IMR-90 (cell line): ENCODE results near the gene TIMM44. TPM values are rescaled to one million over a fixed set of nuclear protein-coding genes. Genes with fewer than 3 reads are reported as not detected.

Source experiments
- ATAC-seq: fragments of 200-7000 bp; cut with Tn5 transposase; 2 replicates; pipeline ENCODE4 v1.9.1; 2020; ENCODE audit warnings: low read depth, mild to moderate bottlenecking, moderate library complexity
- BruUV-seq: library from RNA; stranded (reverse); fragments of 400-500 nt; replicated peaks from 2 replicates; lab custom pipeline; 2021; lab: Mats Ljungman, UMichigan
- CTCF ChIA-PET: fragments of 300-600 bp; formaldehyde crosslinking; extraction: SDS; loops from one replicate; lab custom pipeline; 2021; ENCODE audit warnings: antibody characterized with exemption; lab: Yijun Ruan, JAX
- POLR2A ChIA-PET: fragments of 300-600 bp; sonication (Branson Sonifier 250); formaldehyde crosslinking; loops from one replicate; lab custom pipeline; 2022; ENCODE audit warnings: antibody characterized with exemption; ENCODE audit not compliant: unreplicated experiment; lab: Charles Lee
- DNase-seq: peaks from one replicate; pipeline ENCODE4 v3.0.0; 2013
- H2AFZ ChIP-seq: replicated peaks from 2 replicates; pipeline ENCODE3; 2013; ENCODE audit warnings: low read length, mild to moderate bottlenecking; ENCODE audit not compliant: poor library complexity
- H2AK5ac ChIP-seq: 2 replicates; pipeline ENCODE4 v1.6.1; 2013; ENCODE audit warnings: low read depth, low read length, inconsistent platforms
- H2AK9ac ChIP-seq: replicated peaks from 2 replicates; pipeline ENCODE3; 2013; ENCODE audit warnings: mild to moderate bottlenecking, low read depth, low read length, moderate library complexity; ENCODE audit not compliant: poor library complexity
- H2BK120ac ChIP-seq: 2 replicates; pipeline ENCODE4 v1.6.1; 2013; ENCODE audit warnings: low read depth, low read length, inconsistent platforms
- H2BK15ac ChIP-seq: 3 replicates; pipeline ENCODE4 v1.6.1; 2013; ENCODE audit warnings: low read depth, low read length, inconsistent platforms
- H2BK20ac ChIP-seq: 2 replicates; pipeline ENCODE4 v1.6.1; 2013; ENCODE audit warnings: low read depth, mild to moderate bottlenecking, inconsistent platforms, low read length, moderate library complexity
- H2BK5ac ChIP-seq: 2 replicates; pipeline ENCODE4 v1.6.1; 2013; ENCODE audit warnings: mild to moderate bottlenecking, low read depth, low read length, inconsistent platforms; ENCODE audit not compliant: poor library complexity, severe bottlenecking
- H3K14ac ChIP-seq: replicated peaks from 2 replicates; pipeline ENCODE4 v1.6.1; 2013; ENCODE audit warnings: low read depth, low read length, inconsistent platforms
- H3K18ac ChIP-seq: 2 replicates; pipeline ENCODE4 v1.6.1; 2013; ENCODE audit warnings: low read depth, low read length, control low read depth
- H3K23ac ChIP-seq: 2 replicates; pipeline ENCODE4 v1.6.1; 2013; ENCODE audit warnings: low read depth, low read length, inconsistent platforms
- H3K27ac ChIP-seq: 2 replicates; pipeline ENCODE4 v1.5.1; 2013; ENCODE audit warnings: mild to moderate bottlenecking, control low read depth, low read length; ENCODE audit not compliant: insufficient read depth
- H3K27me3 ChIP-seq: 2 replicates; pipeline ENCODE4 v1.6.1; 2013; ENCODE audit warnings: low read length; ENCODE audit not compliant: control insufficient read depth, insufficient read depth
- H3K36me3 ChIP-seq: 2 replicates; pipeline ENCODE4 v1.6.1; 2013; ENCODE audit warnings: low read length, mixed read lengths; ENCODE audit not compliant: control insufficient read depth, insufficient read depth
- H3K4ac ChIP-seq: 2 replicates; pipeline ENCODE4 v1.6.1; 2013; ENCODE audit warnings: low read depth, low read length, inconsistent platforms
- H3K4me1 ChIP-seq: 2 replicates; pipeline ENCODE4 v1.6.1; 2013; ENCODE audit warnings: low read length, mixed read lengths; ENCODE audit not compliant: control insufficient read depth, insufficient read depth
- H3K4me2 ChIP-seq: 2 replicates; pipeline ENCODE4 v1.6.1; 2013; ENCODE audit warnings: low read depth, mild to moderate bottlenecking, control low read depth, low read length, moderate library complexity
- H3K4me3 ChIP-seq: 2 replicates; pipeline ENCODE4 v1.5.1; 2013; ENCODE audit warnings: low read depth, mild to moderate bottlenecking, control low read depth, low read length, moderate library complexity; ENCODE audit not compliant: insufficient read depth
- H3K56ac ChIP-seq: 2 replicates; pipeline ENCODE4 v1.6.1; 2013; ENCODE audit warnings: low read length, inconsistent platforms; ENCODE audit not compliant: insufficient read depth; ENCODE audit errors: extremely low read depth
- H3K79me1 ChIP-seq, 2 experiments: 2 replicates each; pipeline ENCODE4 v1.6.1; 2013; ENCODE audit warnings: low read length in 2 of 2, inconsistent platforms in 1 of 2, low read depth in 1 of 2
- H3K9ac ChIP-seq: 2 replicates; pipeline ENCODE4 v1.6.1; 2013; ENCODE audit warnings: low read depth, low read length, control low read depth
- H3K9me1 ChIP-seq: 2 replicates; pipeline ENCODE4 v1.6.1; 2013; ENCODE audit warnings: low read length, inconsistent platforms; ENCODE audit not compliant: insufficient read depth
- H3K9me3 ChIP-seq: 2 replicates; pipeline ENCODE4 v1.6.1; 2013; ENCODE audit warnings: low read length; ENCODE audit not compliant: control insufficient read depth, insufficient read depth
- H4K20me1 ChIP-seq: 2 replicates; pipeline ENCODE4 v1.6.1; 2013; ENCODE audit warnings: low read length, inconsistent platforms; ENCODE audit not compliant: insufficient read depth
- H4K5ac ChIP-seq: 2 replicates; pipeline ENCODE4 v1.6.1; 2013; ENCODE audit warnings: mild to moderate bottlenecking, low read depth, low read length, control low read depth
- H4K8ac ChIP-seq, 2 experiments: 2 replicates each; pipeline ENCODE4 v1.6.1; 2013; ENCODE audit warnings: low read depth in 2 of 2, low read length in 2 of 2, control low read depth in 1 of 2, inconsistent platforms in 1 of 2
- H4K91ac ChIP-seq: 2 replicates; pipeline ENCODE4 v1.6.1; 2013; ENCODE audit warnings: low read depth, low read length, inconsistent platforms; ENCODE audit not compliant: insufficient read depth
- BHLHE40 ChIP-seq: fragments of 150-350 bp; IDR thresholded peaks from 2 replicates; pipeline ENCODE4 v1.6.1; 2016; ENCODE audit warnings: mild to moderate bottlenecking, low read depth, low read length
- CEBPB ChIP-seq: IDR thresholded peaks from 2 replicates; pipeline ENCODE4 v1.6.1; 2012; ENCODE audit warnings: low read depth, low read length, improper control_type of control experiment
- CHD1 ChIP-seq: IDR thresholded peaks from 2 replicates; pipeline ENCODE4 v1.6.1; 2012; ENCODE audit warnings: low read depth, low read length, improper control_type of control experiment
- CTCF ChIP-seq: conservative IDR thresholded peaks from 2 replicates; pipeline ENCODE4 v1.5.1; 2012; ENCODE audit warnings: mild to moderate bottlenecking, low read depth, low read length, improper control_type of control experiment
- FOS ChIP-seq: fragments of 150-350 bp; IDR thresholded peaks from 2 replicates; pipeline ENCODE4 v1.6.1; 2016; ENCODE audit warnings: low read depth, low read length
- MAFK ChIP-seq: IDR thresholded peaks from 2 replicates; pipeline ENCODE4 v1.6.1; 2012; ENCODE audit warnings: low read depth, low read length, improper control_type of control experiment
- MAZ ChIP-seq: IDR thresholded peaks from 2 replicates; pipeline ENCODE4 v1.6.1; 2012; ENCODE audit warnings: low read depth, mild to moderate bottlenecking, low read length, improper control_type of control experiment, moderate library complexity, borderline replicate concordance
- MXI1 ChIP-seq: IDR thresholded peaks from 2 replicates; pipeline ENCODE4 v1.6.1; 2012; ENCODE audit warnings: low read depth, mild to moderate bottlenecking, low read length, moderate library complexity, borderline replicate concordance
- NFE2L2 ChIP-seq: fragments of 150-350 bp; IDR thresholded peaks from 2 replicates; pipeline ENCODE4 v1.6.1; 2016; ENCODE audit warnings: low read depth, mild to moderate bottlenecking, low read length
- POLR2A ChIP-seq: IDR thresholded peaks from 2 replicates; pipeline ENCODE4 v1.6.1; 2012; ENCODE audit warnings: mild to moderate bottlenecking, low read depth, low read length
- RAD21 ChIP-seq: IDR thresholded peaks from 2 replicates; pipeline ENCODE4 v1.6.1; 2012; ENCODE audit warnings: low read length, improper control_type of control experiment
- RFX5 ChIP-seq: IDR thresholded peaks from 2 replicates; pipeline ENCODE4 v1.8.0; 2012; ENCODE audit warnings: low read depth, mild to moderate bottlenecking, low read length, moderate library complexity
- SMC3 ChIP-seq: fragments of 150-350 bp; IDR thresholded peaks from 2 replicates; pipeline ENCODE4 v1.6.1; 2016; ENCODE audit warnings: low read depth, mild to moderate bottlenecking, antibody characterized with exemption, low read length, moderate library complexity
- WGBS, 2 experiments: methylation state at CpG; one replicate each; pipeline versions ENCODE4 v1.1.5 to v1.1.7; 2013; ENCODE audit warnings: missing lambda C conversion rate in 2 of 2; ENCODE audit not compliant: insufficient read length in 1 of 2; ENCODE audit errors: extremely low coverage in 2 of 2; 5-methylcytosine and 5-hydroxymethylcytosine counted together
- dilution Hi-C: fragments of 300-500 bp; cut with HindIII; formaldehyde crosslinking; loops from one replicate; pipeline ENCODE4 v1.14.3; 2018; ENCODE audit warnings: low sequenced_read_pairs; ENCODE audit not compliant: unreplicated experiment
- in situ Hi-C: fragments of 300-500 bp; cut with MboI; formaldehyde crosslinking; loops from 3 replicates; pipeline ENCODE4 v1.14.3; 2019; ENCODE audit warnings: low sequenced_read_pairs, inconsistent platforms, mixed read lengths
- intact Hi-C: fragments of 100-400 bp; cut with micrococcal nuclease; formaldehyde crosslinking; loops from 2 replicates; pipeline ENCODE4 v1.10.0; 2022
- polyA plus RNA-seq, 3 experiments: library from polyadenylated mRNA; depleted of rRNA; stranded (reverse); fragments of >200 nt; gene quantifications; 2 replicates each; pipeline ENCODE4 v1.2.3, GENCODE V29; 2012; ENCODE audit warnings: low replicate concordance in 1 of 3
- total RNA-seq: library from RNA; depleted of rRNA; stranded (reverse); fragments of >200 nt; gene quantifications from 2 replicates; pipeline ENCODE4 v1.2.3, GENCODE V29; 2012
- TF ChIP-seq, protein P1 (sequence below): fragments of 150-350 bp; IDR thresholded peaks from 2 replicates; pipeline ENCODE4 v1.6.1; 2016; ENCODE audit warnings: low read depth, mild to moderate bottlenecking, low read length, moderate library complexity, borderline replicate concordance

TIMM44 gene
- total and polyA plus RNA-seq, 2 of the 4 experiments (the other 2 are of a cell fraction) = 37.6 to 52.3 TPM

- Histone ChIP-seq H3K9me1 (no peaks in the 10 kb centered on the region), H3K36me3 (peaks cover 59% of the 10 kb centered on the region), H2AK9ac (no peak overlapping the region), H3K14ac (no peak overlapping the region), H4K8ac (no peak overlapping the region), H3K9me3 (no peaks in the 10 kb centered on the region), H3K56ac (no peak overlapping the region), H3K9ac (no peak overlapping the region), H3K79me1 (peaks cover 22 to 39% of the 10 kb centered on the region in 2 experiments; a peak in 3 of 4 replicates), H2BK5ac (no peak overlapping the region), H4K5ac (no peak overlapping the region), H2AFZ (no peak overlapping the region), H4K91ac (no peak overlapping the region), H3K4me1 (no peaks in the 10 kb centered on the region), H3K27ac (no peak overlapping the region), H3K23ac (no peak overlapping the region), H4K20me1 (peaks cover 40% of the 10 kb centered on the region), H3K4me2 (no peak overlapping the region), H2BK15ac (no peak overlapping the region), H3K4ac (no peak overlapping the region), H3K18ac (no peak overlapping the region), H3K27me3 (no peaks in the 10 kb centered on the region), H2BK120ac (no peak overlapping the region), H2BK20ac (no peak overlapping the region), H2AK5ac (no peak overlapping the region), H3K4me3 (no peak overlapping the region)
- DNase-seq = no peak
- WGBS, 2 experiments = 87% methylated on average over 24 of the region's 35 CpGs; no CpG with 5 or more reads in 1 of the 2 experiments
- in situ Hi-C loops (loop anchor here (10.0 kb wide), 1 partner anchor 283 kb away; no protein-coding TSS in a partner anchor), intact Hi-C loops (no loop called here), dilution Hi-C loops (no loop called here)
- BruUV-seq = no TSS peak
- ATAC-seq = no peak
- POLR2A ChIA-PET = no interaction called here
- CTCF ChIA-PET = interaction anchor here (1.6 kb wide), 1 partner anchor 11 kb away, joined by 4 read pairs; no protein-coding TSS in a partner anchor
- TF ChIP-seq CTCF = no peak
- no peak for TF ChIP-seq MAFK
- TF ChIP-seq CHD1 = no peak
- TF ChIP-seq SMC3 = no peak
- TF ChIP-seq BHLHE40 = no peak
- TF ChIP-seq MAZ = no peak
- no peak for TF ChIP-seq NFE2L2
- no peak for TF ChIP-seq RFX5
- TF ChIP-seq FOS = no peak
- TF ChIP-seq POLR2A = no peak
- no peak for TF ChIP-seq RAD21
- no peak for TF ChIP-seq CEBPB
- TF ChIP-seq, protein P1, sequence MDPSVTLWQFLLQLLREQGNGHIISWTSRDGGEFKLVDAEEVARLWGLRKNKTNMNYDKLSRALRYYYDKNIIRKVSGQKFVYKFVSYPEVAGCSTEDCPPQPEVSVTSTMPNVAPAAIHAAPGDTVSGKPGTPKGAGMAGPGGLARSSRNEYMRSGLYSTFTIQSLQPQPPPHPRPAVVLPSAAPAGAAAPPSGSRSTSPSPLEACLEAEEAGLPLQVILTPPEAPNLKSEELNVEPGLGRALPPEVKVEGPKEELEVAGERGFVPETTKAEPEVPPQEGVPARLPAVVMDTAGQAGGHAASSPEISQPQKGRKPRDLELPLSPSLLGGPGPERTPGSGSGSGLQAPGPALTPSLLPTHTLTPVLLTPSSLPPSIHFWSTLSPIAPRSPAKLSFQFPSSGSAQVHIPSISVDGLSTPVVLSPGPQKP = no peak
- TF ChIP-seq MXI1 = no peak
These were observed 28.4 kb upstream of the TIMM44 start for GRCh38 chr19:7971553-7972520.
